LNCaP clone FGC (cell line): ENCODE data around the gene PXDC1.

ENCODE experiments used
- DNase-seq: peaks from one replicate; pipeline ENCODE4 v3.0.0-alpha.2; 2011; ENCODE audit warnings: low read depth
- H3K4me3 ChIP-seq: 2 replicates; pipeline ENCODE4 v1.5.1; 2011; ENCODE audit warnings: mild to moderate bottlenecking, low read depth, low read length, control low read depth
- TF ChIP-seq, protein P1 (sequence below): IDR thresholded peaks from 2 replicates; pipeline ENCODE4 v1.5.1; 2012; ENCODE audit warnings: mild to moderate bottlenecking; ENCODE audit not compliant: control insufficient read depth, insufficient read depth; ENCODE audit errors: extremely low read depth

PXDC1 gene

DNA sequence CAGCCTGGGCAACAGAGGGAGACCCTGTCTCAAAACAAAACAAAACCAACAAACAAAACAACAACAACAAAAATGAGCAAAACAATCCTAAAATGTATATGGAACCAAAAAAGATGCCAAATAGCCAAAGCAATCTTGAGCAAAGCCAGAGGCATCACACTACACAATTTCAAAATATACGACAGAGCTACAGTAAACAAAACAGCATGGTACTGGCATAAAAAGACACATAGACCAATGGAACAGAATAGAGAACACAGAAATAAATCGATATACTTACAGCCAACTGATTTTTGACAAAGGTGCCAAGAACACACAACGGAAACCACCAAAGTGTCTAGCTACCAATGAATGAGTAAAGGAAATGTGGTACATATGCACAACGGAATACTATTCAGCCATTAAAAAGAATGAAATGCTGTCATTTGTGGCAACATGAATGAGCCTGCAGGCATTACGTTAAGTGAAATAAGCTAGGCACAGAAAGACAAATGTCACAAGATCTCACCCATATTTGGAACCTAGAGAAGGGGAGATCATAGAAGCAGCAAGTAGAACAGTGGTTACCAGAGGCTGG, 16.4 kb downstream of the PXDC1 start:
- DNase-seq, result no peak
- TF ChIP-seq, protein P1, sequence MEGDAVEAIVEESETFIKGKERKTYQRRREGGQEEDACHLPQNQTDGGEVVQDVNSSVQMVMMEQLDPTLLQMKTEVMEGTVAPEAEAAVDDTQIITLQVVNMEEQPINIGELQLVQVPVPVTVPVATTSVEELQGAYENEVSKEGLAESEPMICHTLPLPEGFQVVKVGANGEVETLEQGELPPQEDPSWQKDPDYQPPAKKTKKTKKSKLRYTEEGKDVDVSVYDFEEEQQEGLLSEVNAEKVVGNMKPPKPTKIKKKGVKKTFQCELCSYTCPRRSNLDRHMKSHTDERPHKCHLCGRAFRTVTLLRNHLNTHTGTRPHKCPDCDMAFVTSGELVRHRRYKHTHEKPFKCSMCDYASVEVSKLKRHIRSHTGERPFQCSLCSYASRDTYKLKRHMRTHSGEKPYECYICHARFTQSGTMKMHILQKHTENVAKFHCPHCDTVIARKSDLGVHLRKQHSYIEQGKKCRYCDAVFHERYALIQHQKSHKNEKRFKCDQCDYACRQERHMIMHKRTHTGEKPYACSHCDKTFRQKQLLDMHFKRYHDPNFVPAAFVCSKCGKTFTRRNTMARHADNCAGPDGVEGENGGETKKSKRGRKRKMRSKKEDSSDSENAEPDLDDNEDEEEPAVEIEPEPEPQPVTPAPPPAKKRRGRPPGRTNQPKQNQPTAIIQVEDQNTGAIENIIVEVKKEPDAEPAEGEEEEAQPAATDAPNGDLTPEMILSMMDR, result no peak
- H3K4me3 ChIP-seq, result no peak overlapping the region

DNA sequence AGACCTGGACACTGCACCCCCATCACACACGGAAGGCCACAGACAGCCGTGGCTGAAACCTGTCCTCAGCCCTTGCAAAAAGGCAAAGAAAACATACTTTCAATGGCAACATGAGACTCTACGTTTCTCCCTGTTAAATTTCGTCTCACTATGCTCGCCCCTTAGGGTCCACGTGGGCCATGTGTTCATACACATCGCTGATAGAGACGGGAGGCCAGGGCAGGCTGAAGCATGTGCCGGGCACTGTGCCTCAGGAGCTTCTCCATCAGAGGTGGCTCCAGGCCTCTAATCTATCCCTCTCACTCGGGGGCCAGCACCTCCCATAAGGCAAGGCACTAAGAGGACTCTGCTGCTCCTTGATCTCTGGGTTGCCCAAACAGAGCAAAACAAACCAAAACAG, 17.5 kb downstream of the PXDC1 start:
- no peak for DNase-seq
- TF ChIP-seq, protein P1, result no peak
- no peak overlapping the region for H3K4me3 ChIP-seq

DNA sequence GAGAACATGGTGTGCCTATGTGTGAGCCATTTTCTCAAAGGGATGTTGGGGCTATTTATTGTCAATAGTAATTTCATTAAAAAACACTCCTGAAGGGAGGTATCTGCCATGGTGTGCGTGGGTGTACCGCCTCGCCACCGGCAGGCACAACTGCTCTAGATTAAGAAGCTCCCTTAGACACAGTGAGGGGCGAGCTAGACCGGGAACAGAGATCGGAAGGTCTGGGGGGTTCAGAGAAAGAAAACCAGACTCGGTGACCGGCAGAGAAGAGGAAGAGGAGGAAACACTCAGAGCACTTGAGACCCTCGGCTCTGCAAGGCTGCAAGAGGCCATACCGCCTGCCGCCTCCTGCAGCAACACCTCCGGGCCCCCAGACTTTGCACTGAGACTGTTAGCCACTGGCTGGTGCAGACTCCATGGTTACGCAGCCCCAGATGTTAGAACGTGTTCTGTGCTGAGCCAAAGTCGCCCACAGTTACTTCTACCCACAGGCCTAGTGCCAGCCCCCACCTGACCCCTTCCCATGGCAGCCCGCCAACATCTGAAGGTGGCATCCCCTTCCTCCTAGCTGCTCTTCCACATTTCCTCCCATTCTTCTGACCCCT, 18.1 kb downstream of the PXDC1 start:
- TF ChIP-seq, protein P1, result no peak
- H3K4me3 ChIP-seq, result no peak overlapping the region
- no peak for DNase-seq

DNA sequence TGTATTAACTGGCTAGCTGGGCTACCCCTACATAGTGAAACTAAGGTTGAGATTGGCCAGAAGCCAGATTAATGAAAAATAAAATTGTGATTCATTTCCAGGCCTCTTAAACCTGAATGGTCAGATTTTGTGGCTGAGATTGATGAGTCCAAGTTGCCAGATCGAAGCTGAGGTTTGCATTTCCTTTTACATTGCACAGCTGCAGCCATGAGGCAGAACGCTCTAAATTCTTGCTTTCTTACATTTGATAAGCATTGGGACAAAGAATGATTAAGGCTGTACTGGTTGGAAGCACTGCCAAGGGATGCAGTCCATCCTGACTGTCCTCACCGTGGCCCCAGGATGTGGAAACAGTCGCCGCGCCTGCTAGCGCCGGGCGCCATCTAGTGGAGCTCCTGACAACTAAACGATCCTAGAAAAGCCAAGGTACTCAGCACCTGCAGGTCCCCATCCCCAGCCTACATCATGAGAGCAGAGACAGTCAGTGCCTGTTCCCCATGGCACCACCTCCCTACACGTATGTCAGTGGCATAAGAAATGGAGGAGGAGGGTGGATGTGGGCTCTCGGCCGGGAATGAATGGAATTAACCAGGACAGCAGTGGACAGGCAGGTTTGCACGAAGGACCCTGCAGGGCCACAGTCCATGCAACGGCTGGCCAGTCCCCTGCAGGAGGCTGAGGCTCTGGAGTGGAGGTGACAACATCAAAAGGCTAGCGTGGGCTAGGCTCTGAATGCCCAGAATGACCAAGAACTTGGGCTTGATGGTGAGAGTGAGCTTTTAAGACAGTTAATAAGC, 19.0 kb downstream of the PXDC1 start:
- TF ChIP-seq, protein P1, result peak; percentile 84
- DNase-seq, result peak; percentile 48
- no peak overlapping the region for H3K4me3 ChIP-seq

GRCh38 chr6:3731700-3732099, 19.8 kb downstream of the PXDC1 start:
- H3K4me3 ChIP-seq, result no peak overlapping the region
- DNase-seq, result no peak
- TF ChIP-seq, protein P1, result no peak

DNA sequence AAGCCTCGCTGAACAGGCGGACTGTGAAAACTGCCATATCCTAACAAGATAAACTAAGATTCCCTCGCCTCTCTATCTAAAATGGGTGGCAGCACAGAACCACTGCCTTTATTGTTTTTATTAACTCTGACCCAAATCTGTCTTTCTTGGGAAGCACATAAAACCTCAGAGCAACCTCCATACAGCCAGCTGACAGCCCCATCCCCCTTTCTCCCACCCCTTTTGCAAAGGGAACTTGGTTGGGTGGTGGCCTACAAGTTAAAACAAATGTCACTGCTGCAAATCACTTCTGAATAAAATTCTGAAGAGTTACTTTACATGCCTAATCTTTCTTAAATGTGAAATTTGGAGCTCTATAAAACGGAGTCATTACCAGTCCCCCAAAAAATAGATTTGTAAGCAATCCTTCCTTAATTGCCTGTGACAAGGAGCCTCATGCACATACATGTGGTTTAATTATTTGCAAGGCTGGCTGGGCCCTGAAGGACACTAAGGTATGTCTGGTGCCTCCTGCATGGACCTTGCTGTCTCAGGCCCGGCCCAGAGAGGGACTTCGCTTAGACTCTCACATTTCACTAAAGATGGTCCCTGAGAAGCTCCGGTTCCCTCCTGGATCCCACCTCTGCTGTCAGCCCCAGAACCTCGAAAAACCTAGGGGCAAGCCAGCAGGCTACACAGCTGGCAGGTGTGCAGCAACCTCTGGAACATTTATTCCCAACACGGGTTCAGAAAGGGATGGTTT, 21.7 kb downstream of the PXDC1 start:
- H3K4me3 ChIP-seq, result no peak overlapping the region
- TF ChIP-seq, protein P1, result no peak
- no peak for DNase-seq
